K562 (cell line): ENCODE data around the gene MYO1F. TPM values are rescaled to one million over a fixed set of nuclear protein-coding genes. Genes with fewer than 3 reads are reported as not detected.

ENCODE experiments used
- ATF7 ChIP-seq: fragments of 450-650 bp; IDR thresholded peaks from 2 replicates; pipeline ENCODE4 v1.7.1; 2014; ENCODE audit warnings: mild to moderate bottlenecking, moderate library complexity
- C11orf30 ChIP-seq: fragments of 450-650 bp; IDR thresholded peaks from 2 replicates; pipeline ENCODE4 v1.6.1; 2016; ENCODE audit warnings: low read depth, mild to moderate bottlenecking
- CHD1 ChIP-seq: fragments of 200-600 bp; sonication (generic); IDR thresholded peaks from one replicate; pipeline ENCODE4 v1.6.1; 2012; ENCODE audit warnings: mild to moderate bottlenecking, moderate library complexity, low read length, inconsistent platforms
- CREB5 ChIP-seq: fragments of 250-450 bp; sonication (Bioruptor Pico); IDR thresholded peaks from 2 replicates; pipeline ENCODE4 v1.5.0; 2020; ENCODE audit warnings: mild to moderate bottlenecking
- ETS2 ChIP-seq: IDR thresholded peaks from 2 replicates; pipeline ENCODE4 v1.6.1; 2016; ENCODE audit warnings: borderline replicate concordance, missing genetic modification characterization, mild to moderate bottlenecking, moderate library complexity, missing compliant biosample characterization; ENCODE audit not compliant: poor library complexity, severe bottlenecking
- FOXK2 ChIP-seq, 2 experiments: fragments of 450-650 bp; IDR thresholded peaks in 1 of 2; conservative IDR thresholded peaks in 1 of 2; 2 replicates each; pipeline ENCODE4 v1.6.1; 2016; ENCODE audit warnings: low read depth in 2 of 2, mild to moderate bottlenecking in 1 of 2
- FOXM1 ChIP-seq, 2 experiments: fragments of 450-650 bp in 1 of 2; sonication (generic) in 1 of 2; formaldehyde crosslinking in 1 of 2; IDR thresholded peaks; 2 replicates each; pipeline versions ENCODE4 v1.6.1 to v1.9.0; 2017 to 2022; ENCODE audit warnings: low read depth in 2 of 2, mild to moderate bottlenecking in 2 of 2, missing genetic modification reagents in 1 of 2, moderate library complexity in 1 of 2
- KAT2B ChIP-seq: IDR thresholded peaks from one replicate; pipeline ENCODE4 v1.6.1; 2012; ENCODE audit warnings: low read depth, mild to moderate bottlenecking, control low read depth, inconsistent platforms, low read length, moderate library complexity
- NCOA1 ChIP-seq: fragments of 450-650 bp; IDR thresholded peaks from 2 replicates; pipeline ENCODE4 v1.6.1; 2016; ENCODE audit warnings: low read depth
- PHF8 ChIP-seq: fragments of 200-600 bp; sonication (generic); IDR thresholded peaks from 2 replicates; pipeline ENCODE4 v1.6.1; 2012; ENCODE audit warnings: mixed run types, mild to moderate bottlenecking, inconsistent platforms, low read length, moderate library complexity, borderline replicate concordance
- SMAD1 ChIP-seq: fragments of 150-350 bp; IDR thresholded peaks from 2 replicates; pipeline ENCODE4 v1.6.1; 2014; ENCODE audit warnings: low read length, low read depth; ENCODE audit not compliant: partially characterized antibody
- SRF ChIP-seq, 2 experiments: fragments of 250-450, 450-650 bp in 1 of 2; sonication (Bioruptor Pico) in 1 of 2; sonication (generic) in 1 of 2; formaldehyde crosslinking; IDR thresholded peaks; 2 replicates each; pipeline versions ENCODE4 v1.5.0 to v1.5.1; 2020 to 2022; ENCODE audit warnings: mild to moderate bottlenecking in 1 of 2, missing genetic modification reagents in 1 of 2
- TARDBP ChIP-seq: fragments of 450-650 bp; IDR thresholded peaks from 2 replicates; pipeline ENCODE4 v1.6.1; 2016
- TEAD1 ChIP-seq, 2 experiments: fragments of 450-650 bp in 1 of 2; sonication (generic) in 1 of 2; formaldehyde crosslinking; IDR thresholded peaks; 2 replicates each; pipeline versions ENCODE4 v1.4.0 to v1.8.0; 2020 to 2022; ENCODE audit warnings: mild to moderate bottlenecking in 2 of 2, missing genetic modification reagents in 1 of 2
- ZBTB7A ChIP-seq: IDR thresholded peaks from 2 replicates; pipeline ENCODE4 v1.6.1; 2011; ENCODE audit warnings: low read depth, mild to moderate bottlenecking, low read length, moderate library complexity, borderline replicate concordance; ENCODE audit not compliant: control insufficient read depth
- ZC3H4 ChIP-seq: sonication (generic); formaldehyde crosslinking; IDR thresholded peaks from 2 replicates; pipeline ENCODE4 v1.9.0; 2021; ENCODE audit warnings: missing genetic modification reagents, borderline replicate concordance
- ZKSCAN8 ChIP-seq: fragments of 200-800 bp; sonication (Bioruptor generic); IDR thresholded peaks from 2 replicates; pipeline ENCODE4 v1.6.1; 2016; ENCODE audit warnings: missing genetic modification characterization, missing compliant biosample characterization
- ZNF140 ChIP-seq: fragments of 250-450 bp; sonication (Bioruptor Pico); IDR thresholded peaks from 2 replicates; pipeline ENCODE4 v1.8.0; 2021; ENCODE audit warnings: moderate library complexity, mild to moderate bottlenecking, inconsistent platforms
- ZNF175 ChIP-seq: fragments of 200-800 bp; sonication (Bioruptor generic); IDR thresholded peaks from 2 replicates; pipeline ENCODE4 v1.6.1; 2016; ENCODE audit warnings: low read depth, mild to moderate bottlenecking, missing genetic modification characterization, missing compliant biosample characterization
- ZNF695 ChIP-seq: fragments of 450-650 bp; formaldehyde crosslinking; IDR thresholded peaks from 2 replicates; pipeline ENCODE4 v1.4.0; 2020; ENCODE audit warnings: mild to moderate bottlenecking, moderate library complexity
- ZNF699 ChIP-seq: fragments of 250-450 bp; sonication (Bioruptor Pico); IDR thresholded peaks from 2 replicates; pipeline ENCODE4 v1.8.0; 2021; ENCODE audit warnings: mild to moderate bottlenecking, moderate library complexity; ENCODE audit not compliant: insufficient replicate concordance
- ZNF75A ChIP-seq: fragments of 450-650 bp; formaldehyde crosslinking; IDR thresholded peaks from 2 replicates; pipeline ENCODE4 v1.4.0; 2020; ENCODE audit warnings: mild to moderate bottlenecking
- ZNF830 ChIP-seq: fragments of 250-450 bp; sonication (Bioruptor Pico); IDR thresholded peaks from 2 replicates; pipeline ENCODE4 v1.5.0; 2021; ENCODE audit warnings: mild to moderate bottlenecking
- polyA plus RNA-seq, 8 experiments: library from polyadenylated mRNA; depleted of rRNA in 4 of 8; stranded (reverse) in 5 of 8; unstranded in 3 of 8; fragments of >200 nt; fragmentation: Nextera tagmentation in 2 of 8; fragmentation: Illumina TruSeq in 1 of 8; extraction: Ambion mirVana in 2 of 8; extraction: Trizol in 1 of 8; gene quantifications; 2 replicates each; pipeline versions ENCODE4 v1.2.1 to v1.2.3, GENCODE V29; 2011 to 2014; ENCODE audit warnings: inconsistent platforms in 1 of 8, missing spikeins in 1 of 8
- total RNA-seq, 7 experiments: library from RNA; depleted of rRNA in 6 of 7; stranded (reverse); fragments of >200 nt in 6 of 7; fragmentation: Illumina TruSeq in 2 of 7; extraction: Trizol in 2 of 7; gene quantifications; 2 replicates each; pipeline versions ENCODE4 v1.2.1 to v1.2.3, GENCODE V29; 2011 to 2021; ENCODE audit warnings: low replicate concordance in 1 of 7
- TF ChIP-seq, protein P1 (sequence below): fragments of 450-650 bp; IDR thresholded peaks from 2 replicates; pipeline ENCODE4 v1.6.1; 2017; ENCODE audit warnings: antibody characterized with exemption, mild to moderate bottlenecking

MYO1F gene
- total and polyA plus RNA-seq, 9 of the 15 experiments (the other 6 are each of a cell fraction or from before 2014, with no cell fraction given), result 0.78 to 9.4 (median 4.3) TPM

GRCh38 chr19:8513036-8513686 is 64.1 kb downstream of the MYO1F start (continued):
- TF ChIP-seq CREB5 (CRISPR knock-in tag) (no peak), FOXM1 (IDR thresholded peaks at IDR 0.05; ENCODE audit: low read depth) (no peak), FOXM1 (CRISPR knock-in tag; IDR thresholded peaks at IDR 0.05; ENCODE audit: low read depth) (no peak), ZNF699 (CRISPR knock-in tag) (no peak), ZNF75A (CRISPR knock-in tag) (no peak), ATF7 (no peak), SMAD1 (no peak), ETS2 (tag) (no peak), ZNF175 (CRISPR knock-in tag) (no peak), NCOA1 (0 out of 2 replicates have a peak, but pooled peaks have one; percentile 17), C11orf30 (no peak), TEAD1 (CRISPR knock-in tag; IDR thresholded peaks at IDR 0.05) (no peak), ZKSCAN8 (CRISPR knock-in tag) (peak; percentile 34; the same call in 1 of the 2 replicates), ZNF830 (CRISPR knock-in tag) (no peak), CHD1 (no peak), PHF8 (no peak), KAT2B (no peak), TARDBP (0 out of 2 replicates have a peak, but pooled peaks have one; percentile 14), ZC3H4 (CRISPR knock-in tag) (0 out of 2 replicates have a peak, but pooled peaks have one; percentile 4), ZBTB7A (no peak), FOXK2 (conservative IDR thresholded peaks at IDR 0.05 in 1 of 2, IDR thresholded peaks at IDR 0.05 in 1 of 2; ENCODE audit: low read depth in 2 of 2) (no peak), ZNF695 (CRISPR knock-in tag) (no peak), SRF (CRISPR knock-in tag; IDR thresholded peaks at IDR 0.05) (no peak), ZNF140 (CRISPR knock-in tag) (no peak)
- TF ChIP-seq, protein P1, sequence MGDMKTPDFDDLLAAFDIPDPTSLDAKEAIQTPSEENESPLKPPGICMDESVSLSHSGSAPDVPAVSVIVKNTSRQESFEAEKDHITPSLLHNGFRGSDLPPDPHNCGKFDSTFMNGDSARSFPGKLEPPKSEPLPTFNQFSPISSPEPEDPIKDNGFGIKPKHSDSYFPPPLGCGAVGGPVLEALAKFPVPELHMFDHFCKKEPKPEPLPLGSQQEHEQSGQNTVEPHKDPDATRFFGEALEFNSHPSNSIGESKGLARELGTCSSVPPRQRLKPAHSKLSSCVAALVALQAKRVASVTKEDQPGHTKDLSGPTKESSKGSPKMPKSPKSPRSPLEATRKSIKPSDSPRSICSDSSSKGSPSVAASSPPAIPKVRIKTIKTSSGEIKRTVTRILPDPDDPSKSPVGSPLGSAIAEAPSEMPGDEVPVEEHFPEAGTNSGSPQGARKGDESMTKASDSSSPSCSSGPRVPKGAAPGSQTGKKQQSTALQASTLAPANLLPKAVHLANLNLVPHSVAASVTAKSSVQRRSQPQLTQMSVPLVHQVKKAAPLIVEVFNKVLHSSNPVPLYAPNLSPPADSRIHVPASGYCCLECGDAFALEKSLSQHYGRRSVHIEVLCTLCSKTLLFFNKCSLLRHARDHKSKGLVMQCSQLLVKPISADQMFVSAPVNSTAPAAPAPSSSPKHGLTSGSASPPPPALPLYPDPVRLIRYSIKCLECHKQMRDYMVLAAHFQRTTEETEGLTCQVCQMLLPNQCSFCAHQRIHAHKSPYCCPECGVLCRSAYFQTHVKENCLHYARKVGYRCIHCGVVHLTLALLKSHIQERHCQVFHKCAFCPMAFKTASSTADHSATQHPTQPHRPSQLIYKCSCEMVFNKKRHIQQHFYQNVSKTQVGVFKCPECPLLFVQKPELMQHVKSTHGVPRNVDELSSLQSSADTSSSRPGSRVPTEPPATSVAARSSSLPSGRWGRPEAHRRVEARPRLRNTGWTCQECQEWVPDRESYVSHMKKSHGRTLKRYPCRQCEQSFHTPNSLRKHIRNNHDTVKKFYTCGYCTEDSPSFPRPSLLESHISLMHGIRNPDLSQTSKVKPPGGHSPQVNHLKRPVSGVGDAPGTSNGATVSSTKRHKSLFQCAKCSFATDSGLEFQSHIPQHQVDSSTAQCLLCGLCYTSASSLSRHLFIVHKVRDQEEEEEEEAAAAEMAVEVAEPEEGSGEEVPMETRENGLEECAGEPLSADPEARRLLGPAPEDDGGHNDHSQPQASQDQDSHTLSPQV, result no peak
